Lung (tissue), 12 donors: ENCODE measurements around the gene CD4. TPM values are rescaled to one million over a fixed set of nuclear protein-coding genes. Genes with fewer than 3 reads are reported as not detected.

Experiments
- ATAC-seq: fragments of 200-7000 bp; cut with Tn5 transposase; one replicate; pipeline ENCODE4 v1.9.1; 2020; ENCODE audit warnings: moderate number of reproducible peaks; ENCODE audit not compliant: insufficient read depth, low FRiP score
- DNase-seq, 3 donors: peaks; one replicate each; pipeline ENCODE4 v3.0.0-alpha.2; 2013 to 2017
- H3K27ac ChIP-seq, 2 donors: one replicate each; pipeline ENCODE4 v1.5.1; 2013; ENCODE audit warnings: mild to moderate bottlenecking in 2 of 2, moderate library complexity in 2 of 2, control low read depth in 1 of 2, inconsistent platforms in 1 of 2, low read depth in 1 of 2, low read length in 1 of 2
- H3K27me3 ChIP-seq, 3 donors: one replicate each; pipeline ENCODE4 v1.5.1; 2013; ENCODE audit warnings: low read length in 2 of 3; ENCODE audit not compliant: control insufficient read depth in 3 of 3, insufficient read depth in 3 of 3
- H3K36me3 ChIP-seq, 4 donors: one replicate each; pipeline ENCODE4 v1.5.1; 2013; ENCODE audit warnings: low read length in 4 of 4, mild to moderate bottlenecking in 1 of 4, moderate library complexity in 1 of 4; ENCODE audit not compliant: control insufficient read depth in 4 of 4, insufficient read depth in 4 of 4
- H3K4me1 ChIP-seq, 5 donors: one replicate each; pipeline ENCODE4 v1.5.1; 2013; ENCODE audit warnings: low read length in 5 of 5, mild to moderate bottlenecking in 2 of 5, moderate library complexity in 1 of 5; ENCODE audit not compliant: control insufficient read depth in 5 of 5, insufficient read depth in 5 of 5
- H3K4me3 ChIP-seq: one replicate; pipeline ENCODE4 v1.5.1; 2013; ENCODE audit warnings: mild to moderate bottlenecking, control low read depth, moderate library complexity
- H3K9ac ChIP-seq, 2 donors: one replicate each; pipeline ENCODE4 v1.5.1; 2013; ENCODE audit warnings: low read length in 2 of 2, control low read depth in 1 of 2; ENCODE audit not compliant: insufficient read depth in 1 of 2
- H3K9me3 ChIP-seq, 4 donors: one replicate each; pipeline ENCODE4 v1.5.1; 2013; ENCODE audit warnings: low read length in 3 of 4, mild to moderate bottlenecking in 1 of 4, moderate library complexity in 1 of 4; ENCODE audit not compliant: control insufficient read depth in 4 of 4, insufficient read depth in 3 of 4
- WGBS, 2 donors: extraction: QIAGEN DNeasy Blood & Tissue Kit; methylation state at CpG; one replicate each; pipeline ENCODE4 v1.1.7; 2013; 5-methylcytosine and 5-hydroxymethylcytosine counted together
- polyA plus RNA-seq, 2 donors: library from polyadenylated mRNA; stranded (reverse); fragments of 200-250 nt; gene quantifications; one replicate each; pipeline ENCODE4 v1.2.1, GENCODE V29; 2013
- total RNA-seq, 2 donors: library from RNA; depleted of rRNA in 1 of 2; stranded (reverse); fragments of >200 nt in 1 of 2; gene quantifications; one replicate each; pipeline ENCODE4 v1.2.1, GENCODE V29; 2014 to 2021
- TF ChIP-seq, protein P1 (sequence below): IDR thresholded peaks from 2 replicates; pipeline ENCODE4 v1.5.1; 2012; ENCODE audit warnings: mild to moderate bottlenecking; ENCODE audit errors: control extremely low read depth, extremely low read depth
- donor health status: control.
- donor health status: control.
- donor health status: Bipolar disorder and iron deficiency.
- donor health status: healthy.
- donor health status: DM: yes; HTN: yes; CAD: no.

Gene CD4
- total and polyA plus RNA-seq, 4 donors: 20.6 to 83.7 (median 53.0) TPM

GRCh38 chr12:6768437-6768914 lies 20.9 kb upstream of the CD4 start:
- 51 to 71% methylated on average over 6 of the region's 6 CpGs for WGBS, 2 donors
- Histone ChIP-seq H3K9me3 (peaks cover 0 to 2% (median 0%) of the 10 kb centered on the region in 4 donors), H3K4me3 (no peak overlapping the region), H3K27me3 (peaks cover 0 to 2% (median 0%) of the 10 kb centered on the region in 3 donors), H3K27ac (peak overlapping the region in 1 of 2 donors; percentile 12), H3K36me3 (peaks cover 0 to 26% (median 14%) of the 10 kb centered on the region in 4 donors), H3K9ac (peak overlapping the region; percentile 55 to 91), H3K4me1 (peaks cover 10 to 53% (median 32%) of the 10 kb centered on the region in 5 donors)
- DNase-seq: peak; percentile 33 to 67 (median 43)
- no peak for ATAC-seq
- TF ChIP-seq, protein P1, sequence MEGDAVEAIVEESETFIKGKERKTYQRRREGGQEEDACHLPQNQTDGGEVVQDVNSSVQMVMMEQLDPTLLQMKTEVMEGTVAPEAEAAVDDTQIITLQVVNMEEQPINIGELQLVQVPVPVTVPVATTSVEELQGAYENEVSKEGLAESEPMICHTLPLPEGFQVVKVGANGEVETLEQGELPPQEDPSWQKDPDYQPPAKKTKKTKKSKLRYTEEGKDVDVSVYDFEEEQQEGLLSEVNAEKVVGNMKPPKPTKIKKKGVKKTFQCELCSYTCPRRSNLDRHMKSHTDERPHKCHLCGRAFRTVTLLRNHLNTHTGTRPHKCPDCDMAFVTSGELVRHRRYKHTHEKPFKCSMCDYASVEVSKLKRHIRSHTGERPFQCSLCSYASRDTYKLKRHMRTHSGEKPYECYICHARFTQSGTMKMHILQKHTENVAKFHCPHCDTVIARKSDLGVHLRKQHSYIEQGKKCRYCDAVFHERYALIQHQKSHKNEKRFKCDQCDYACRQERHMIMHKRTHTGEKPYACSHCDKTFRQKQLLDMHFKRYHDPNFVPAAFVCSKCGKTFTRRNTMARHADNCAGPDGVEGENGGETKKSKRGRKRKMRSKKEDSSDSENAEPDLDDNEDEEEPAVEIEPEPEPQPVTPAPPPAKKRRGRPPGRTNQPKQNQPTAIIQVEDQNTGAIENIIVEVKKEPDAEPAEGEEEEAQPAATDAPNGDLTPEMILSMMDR: no peak

DNA sequence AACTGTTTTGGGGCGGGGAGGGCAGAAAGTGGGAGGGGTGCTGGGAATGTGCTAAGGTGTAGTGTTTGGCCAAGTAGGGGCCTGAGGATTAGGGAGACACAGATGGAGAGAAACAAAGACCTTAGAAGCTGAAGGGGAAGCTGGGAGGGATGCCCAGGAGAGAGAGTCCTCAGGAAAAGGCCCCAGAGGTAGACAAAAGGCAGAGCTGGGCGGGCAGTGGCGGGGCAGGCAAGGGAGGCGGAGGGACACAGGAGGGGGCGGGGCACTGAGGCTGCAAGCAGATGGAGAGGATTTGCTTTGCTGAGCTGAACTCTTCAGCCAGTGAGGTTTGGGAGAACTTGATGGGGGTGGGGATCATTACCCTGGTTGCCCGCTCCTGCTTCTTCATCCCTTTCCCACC lies 20.3 kb upstream of the CD4 start:
- Histone ChIP-seq H3K9ac (peak overlapping the region; percentile 16 to 55), H3K4me3 (no peak overlapping the region), H3K4me1 (peaks cover 13 to 51% (median 30%) of the 10 kb centered on the region in 5 donors), H3K36me3 (peaks cover 0 to 26% (median 14%) of the 10 kb centered on the region in 4 donors), H3K9me3 (peaks cover 0 to 2% (median 0%) of the 10 kb centered on the region in 4 donors), H3K27me3 (peaks cover 0 to 2% (median 0%) of the 10 kb centered on the region in 3 donors), H3K27ac (no peak overlapping the region)
- ATAC-seq (no peak), DNase-seq (peak; percentile 72 to 83 (median 74))
- WGBS, 2 donors: 53 to 70% methylated on average over 5 to 6 of the region's 6 CpGs
- TF ChIP-seq, protein P1: no peak

DNA sequence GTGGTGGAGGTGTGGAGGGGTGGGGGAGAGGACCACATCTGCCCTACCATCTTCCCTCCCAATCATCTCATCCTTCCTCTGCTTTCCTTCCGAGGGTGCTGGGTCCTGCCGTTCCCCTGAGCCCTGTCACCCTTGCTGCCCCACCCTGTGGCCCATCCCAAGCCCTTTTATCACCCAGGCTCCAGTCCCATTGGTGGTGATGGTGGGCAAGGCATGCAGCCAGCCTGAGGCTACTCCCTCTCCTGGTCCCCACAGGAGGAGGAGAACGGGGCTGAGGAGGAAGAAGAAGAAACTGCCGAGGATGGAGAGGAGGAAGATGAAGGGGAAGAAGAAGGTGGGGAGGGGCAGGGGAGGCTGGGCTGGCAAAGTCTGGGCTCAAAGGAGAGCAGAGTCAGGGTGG lies 19.7 kb upstream of the CD4 start:
- no peak for DNase-seq
- no peak overlapping the region for H3K9ac ChIP-seq
- H3K27me3 ChIP-seq: peaks cover 0 to 2% (median 0%) of the 10 kb centered on the region in 3 donors
- no peak for ATAC-seq
- TF ChIP-seq, protein P1: no peak
- no peak overlapping the region for H3K4me3 ChIP-seq
- WGBS, 2 donors: 50 to 74% methylated on average over 4 of the region's 4 CpGs
- peaks cover 0 to 2% (median 0%) of the 10 kb centered on the region in 4 donors for H3K9me3 ChIP-seq
- peaks cover 13 to 51% (median 28%) of the 10 kb centered on the region in 5 donors for H3K4me1 ChIP-seq
- H3K27ac ChIP-seq: no peak overlapping the region
- peaks cover 0 to 26% (median 14%) of the 10 kb centered on the region in 4 donors for H3K36me3 ChIP-seq
